MCF 10A (cell line): ENCODE measurements around the gene LOXL4. TPM values are rescaled to one million over a fixed set of nuclear protein-coding genes. Genes with fewer than 3 reads are reported as not detected.

Source experiments
- BruUV-seq: library from RNA; stranded (reverse); fragments of 400-500 nt; replicated peaks from 2 replicates; lab custom pipeline; 2021; lab: Mats Ljungman, UMichigan
- CTCF ChIA-PET: fragments of 300-600 bp; sonication (Branson Sonifier 250); formaldehyde crosslinking; extraction: SDS; loops from one replicate; lab custom pipeline; 2021; ENCODE audit warnings: antibody characterized with exemption, inconsistent platforms; lab: Yijun Ruan, JAX
- POLR2A ChIA-PET: fragments of 300-600, 350-650 bp; sonication (Branson Sonifier 250); formaldehyde crosslinking; extraction: SDS; loops from one replicate; lab custom pipeline; 2020; ENCODE audit warnings: antibody characterized with exemption, inconsistent platforms; lab: Yijun Ruan, JAX
- DNase-seq: peaks from one replicate; pipeline ENCODE4 v3.0.0-alpha.2; 2018; ENCODE audit not compliant: unreplicated experiment
- H3K27ac Mint-ChIP-seq: one replicate; pipeline ENCODE4 v1.8.0; 2022; ENCODE audit warnings: mild to moderate bottlenecking, low read depth, mixed read lengths; ENCODE audit not compliant: unreplicated experiment
- H3K27me3 Mint-ChIP-seq: one replicate; pipeline ENCODE4 v1.8.0; 2022; ENCODE audit warnings: mixed read lengths; ENCODE audit not compliant: insufficient read depth, unreplicated experiment
- H3K36me3 Mint-ChIP-seq: one replicate; pipeline ENCODE4 v1.8.0; 2022; ENCODE audit warnings: mild to moderate bottlenecking, moderate library complexity, mixed read lengths; ENCODE audit not compliant: insufficient read depth, unreplicated experiment
- H3K4me1 Mint-ChIP-seq: one replicate; pipeline ENCODE4 v1.8.0; 2022; ENCODE audit warnings: mixed read lengths; ENCODE audit not compliant: insufficient read depth, unreplicated experiment
- H3K4me3 Mint-ChIP-seq: one replicate; pipeline ENCODE4 v1.8.0; 2022; ENCODE audit warnings: mild to moderate bottlenecking, moderate library complexity, mixed read lengths; ENCODE audit not compliant: unreplicated experiment
- H3K9me3 Mint-ChIP-seq: one replicate; pipeline ENCODE4 v1.8.0; 2022; ENCODE audit warnings: mixed read lengths; ENCODE audit not compliant: unreplicated experiment
- intact Hi-C: fragments of 100-400 bp; cut with micrococcal nuclease; formaldehyde crosslinking; loops from 2 replicates; pipeline ENCODE4 v1.14.1; 2022
- total RNA-seq: library from RNA; stranded (reverse); gene quantifications from 2 replicates; pipeline ENCODE4 v1.2.3, GENCODE V29; 2022
- TF ChIP-seq, protein P1 (sequence below): fragments of 200-600 bp; IDR thresholded peaks from one replicate; pipeline ENCODE4 v1.8.0; 2022; ENCODE audit warnings: antibody characterized with exemption, mild to moderate bottlenecking; ENCODE audit not compliant: unreplicated experiment

Gene LOXL4
- total RNA-seq, 1 experiment from 2014 or later = not detected

- POLR2A ChIA-PET = interaction anchor here (0.8 kb wide), 1 partner anchor 14 kb away, joined by 4 read pairs; no protein-coding TSS in a partner anchor
- Mint-ChIP-seq H3K4me1 (peaks cover 6% of the 10 kb centered on the region), H3K4me3 (no peak overlapping the region)
Measured at GRCh38 chr10:98261436-98262277, 6.3 kb downstream of the LOXL4 start.

DNA sequence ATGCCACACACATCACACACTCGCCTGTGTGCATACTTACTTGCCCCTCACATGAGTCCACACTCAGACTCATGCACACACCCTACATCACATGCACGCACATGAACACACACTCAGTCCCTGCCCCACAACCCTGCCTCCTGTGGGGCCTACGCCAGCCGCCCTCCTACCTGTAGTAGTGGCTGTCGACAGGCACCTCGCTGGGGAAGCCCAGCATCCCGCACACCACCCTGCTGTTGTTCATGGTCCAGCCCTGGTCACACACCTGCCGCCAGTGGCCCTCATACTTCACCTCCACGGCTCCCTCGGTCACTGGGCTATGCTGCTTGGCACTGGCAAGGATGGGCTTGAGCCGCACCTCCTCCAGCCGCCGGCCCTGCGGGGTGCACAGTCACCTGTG, 7.2 kb downstream of the LOXL4 start:
- no peaks in the 10 kb centered on the region for H3K27me3 Mint-ChIP-seq
- TF ChIP-seq, protein P1, sequence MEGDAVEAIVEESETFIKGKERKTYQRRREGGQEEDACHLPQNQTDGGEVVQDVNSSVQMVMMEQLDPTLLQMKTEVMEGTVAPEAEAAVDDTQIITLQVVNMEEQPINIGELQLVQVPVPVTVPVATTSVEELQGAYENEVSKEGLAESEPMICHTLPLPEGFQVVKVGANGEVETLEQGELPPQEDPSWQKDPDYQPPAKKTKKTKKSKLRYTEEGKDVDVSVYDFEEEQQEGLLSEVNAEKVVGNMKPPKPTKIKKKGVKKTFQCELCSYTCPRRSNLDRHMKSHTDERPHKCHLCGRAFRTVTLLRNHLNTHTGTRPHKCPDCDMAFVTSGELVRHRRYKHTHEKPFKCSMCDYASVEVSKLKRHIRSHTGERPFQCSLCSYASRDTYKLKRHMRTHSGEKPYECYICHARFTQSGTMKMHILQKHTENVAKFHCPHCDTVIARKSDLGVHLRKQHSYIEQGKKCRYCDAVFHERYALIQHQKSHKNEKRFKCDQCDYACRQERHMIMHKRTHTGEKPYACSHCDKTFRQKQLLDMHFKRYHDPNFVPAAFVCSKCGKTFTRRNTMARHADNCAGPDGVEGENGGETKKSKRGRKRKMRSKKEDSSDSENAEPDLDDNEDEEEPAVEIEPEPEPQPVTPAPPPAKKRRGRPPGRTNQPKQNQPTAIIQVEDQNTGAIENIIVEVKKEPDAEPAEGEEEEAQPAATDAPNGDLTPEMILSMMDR = no peak
- no peak overlapping the region for H3K4me3 Mint-ChIP-seq
- ChIA-PET CTCF (interaction anchor here (0.5 to 4.4 kb wide), 4 partner anchors 13 to 49 kb away, joined by 3 to 55 read pairs (median 11); no protein-coding TSS in a partner anchor), POLR2A (interaction anchor here (0.8 kb wide), 1 partner anchor 14 kb away, joined by 4 read pairs; no protein-coding TSS in a partner anchor)
- H3K36me3 Mint-ChIP-seq = peaks cover 7% of the 10 kb centered on the region
- no TSS peak for BruUV-seq
- no peak for DNase-seq
- intact Hi-C loops = loop anchor here (10.0 kb wide), 1 partner anchor 204 kb away; no protein-coding TSS in a partner anchor
- no peak overlapping the region for H3K27ac Mint-ChIP-seq
- H3K9me3 Mint-ChIP-seq = no peaks in the 10 kb centered on the region
- peaks cover 6% of the 10 kb centered on the region for H3K4me1 Mint-ChIP-seq

More at GRCh38 chr10:98261436-98262277, 6.3 kb downstream of the LOXL4 start:
- H3K27me3 Mint-ChIP-seq = no peaks in the 10 kb centered on the region
- TF ChIP-seq, protein P1 = no peak
- no peak for DNase-seq
- intact Hi-C loops = loop anchor here (1.0 to 10.0 kb wide), 2 partner anchors 48 to 203 kb away; no protein-coding TSS in a partner anchor
- peaks cover 7% of the 10 kb centered on the region for H3K36me3 Mint-ChIP-seq
- BruUV-seq = no TSS peak
- CTCF ChIA-PET = interaction anchor here (0.6 to 4.4 kb wide), 16 partner anchors 8 to 573 kb away, joined by 3 to 55 read pairs (median 4); no protein-coding TSS in a partner anchor
- no peak overlapping the region for H3K27ac Mint-ChIP-seq
- H3K9me3 Mint-ChIP-seq = no peaks in the 10 kb centered on the region

DNA sequence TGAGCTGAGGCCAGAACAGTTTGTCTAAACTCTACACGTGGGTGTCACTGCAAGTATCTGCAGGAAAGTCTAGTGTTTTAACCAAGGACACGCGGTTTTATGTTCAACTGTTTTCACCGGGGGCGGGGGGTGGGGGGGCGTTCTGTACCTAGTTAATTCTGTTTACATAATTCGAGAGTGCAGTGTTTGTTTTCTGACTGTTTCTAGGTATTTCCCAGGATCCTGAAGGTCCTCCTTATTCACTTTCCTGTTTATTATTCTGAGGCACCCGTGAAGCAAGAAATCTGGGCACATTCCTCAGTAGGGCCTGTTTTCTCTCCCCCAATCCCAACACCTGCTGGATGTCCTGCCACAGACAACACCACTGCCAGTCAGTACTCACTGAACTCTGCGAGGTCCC, 7.6 kb downstream of the LOXL4 start:
- no peak overlapping the region for H3K4me3 Mint-ChIP-seq
- H3K27me3 Mint-ChIP-seq = no peaks in the 10 kb centered on the region
- BruUV-seq = no TSS peak
- POLR2A ChIA-PET = no interaction called here
- intact Hi-C loops = loop anchor here (10.0 kb wide), 1 partner anchor 204 kb away; no protein-coding TSS in a partner anchor
- DNase-seq = no peak
- TF ChIP-seq, protein P1 = no peak
- H3K9me3 Mint-ChIP-seq = no peaks in the 10 kb centered on the region
- peaks cover 10% of the 10 kb centered on the region for H3K36me3 Mint-ChIP-seq
- H3K27ac Mint-ChIP-seq = no peak overlapping the region
- CTCF ChIA-PET = interaction anchor here (0.5 to 1.1 kb wide), 2 partner anchors 24 to 33 kb away, joined by 3 to 4 read pairs; no protein-coding TSS in a partner anchor
- peaks cover 6% of the 10 kb centered on the region for H3K4me1 Mint-ChIP-seq
